Stimulated activated CD4-positive, alpha-beta T cell treated with anti-CD3 and anti-CD28 coated beads, Interleukin-4, amount 100 ng/mL, for 4 hours (primary cell): Measurements from ENCODE around the gene MYH15.

Experiments used
- DNase-seq, 2 experiments: peaks; one replicate each; pipeline ENCODE4 v3.0.0-alpha.2; 2020

The MYH15 gene

DNA sequence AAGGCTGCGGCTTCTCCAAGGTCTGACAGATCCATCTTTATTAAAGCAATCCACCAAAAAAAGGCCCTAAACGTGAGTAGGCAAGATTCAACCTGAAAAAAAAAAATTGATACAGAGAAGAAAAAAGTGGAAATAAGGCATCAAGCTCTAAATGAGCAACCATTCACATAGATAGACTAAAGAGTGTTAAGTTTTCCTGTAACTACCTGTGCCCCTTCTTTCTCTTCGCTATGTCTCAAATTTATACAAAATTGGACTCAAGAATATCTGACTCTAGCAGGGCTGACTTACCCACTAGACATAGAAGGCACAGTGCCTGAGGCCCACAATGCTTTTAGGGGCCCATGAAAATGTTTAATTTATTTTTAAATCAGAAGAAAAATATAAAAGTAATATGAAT is at the start of gene MYH15:
TSS of gene MYH15 (minus strand) at position 101 of the 400 bp plus-strand sequence. CDS start at position 35, 66 bp downstream.
- no peak for DNase-seq

DNA sequence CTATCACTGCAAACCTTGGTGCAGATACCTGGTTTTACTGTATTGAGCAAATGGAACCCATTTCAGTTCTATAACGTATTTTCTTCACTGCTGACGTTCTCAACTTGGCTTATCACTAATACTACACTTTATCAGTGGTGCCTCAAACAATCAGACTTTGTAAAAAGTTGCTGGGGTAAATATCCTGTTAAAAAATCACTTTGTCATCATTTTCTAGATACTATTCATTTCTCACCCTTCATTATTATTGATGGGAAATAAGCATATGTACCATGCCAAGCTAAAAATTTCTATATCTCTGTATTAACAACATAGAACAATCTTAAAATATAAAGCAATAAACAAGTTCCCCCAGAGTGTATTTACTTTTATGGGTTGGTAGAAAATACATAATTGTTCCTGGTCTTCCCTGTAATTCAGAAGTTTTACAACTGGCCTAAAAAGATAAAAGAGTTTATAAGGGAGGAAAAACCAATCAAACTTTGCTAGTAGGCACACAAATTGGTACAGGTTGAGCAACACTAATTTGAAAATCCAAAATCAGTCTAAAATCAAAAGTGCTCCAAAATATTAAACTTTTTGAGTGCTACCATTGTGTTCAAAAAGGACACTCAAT is 45.7 kb upstream of the MYH15 start:
- DNase-seq = no peak

DNA sequence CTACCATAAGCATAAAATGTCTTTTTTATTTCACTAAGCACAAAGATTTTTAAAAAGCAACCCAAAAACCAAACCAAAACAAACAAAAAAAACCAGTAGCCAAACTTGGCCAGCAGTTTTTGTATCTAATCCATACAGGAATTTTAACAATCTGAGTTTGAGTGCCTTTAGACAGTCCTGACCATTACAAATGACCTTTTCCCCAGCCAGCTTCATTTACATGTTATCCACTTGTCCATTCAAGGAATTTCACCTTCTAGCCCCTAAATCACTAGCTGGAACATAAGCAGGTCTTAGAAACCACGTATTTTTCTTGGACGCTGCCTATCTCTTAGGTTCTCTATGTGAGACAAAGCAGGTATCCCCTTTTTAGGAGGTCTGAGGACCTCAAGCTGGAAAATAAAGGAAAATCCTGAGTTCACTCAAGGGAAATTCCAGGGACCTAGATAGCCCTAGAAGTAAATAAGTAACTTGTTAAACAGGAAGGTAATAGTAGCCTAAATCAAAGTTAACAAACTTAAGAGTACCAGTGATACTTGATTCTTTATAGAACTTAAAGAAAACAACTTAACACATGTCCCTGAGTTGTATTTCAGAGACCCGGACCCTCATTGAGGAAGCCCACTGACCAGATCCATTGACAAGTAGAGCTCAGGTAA is 44.6 kb upstream of the MYH15 start:
- DNase-seq = no peak

DNA sequence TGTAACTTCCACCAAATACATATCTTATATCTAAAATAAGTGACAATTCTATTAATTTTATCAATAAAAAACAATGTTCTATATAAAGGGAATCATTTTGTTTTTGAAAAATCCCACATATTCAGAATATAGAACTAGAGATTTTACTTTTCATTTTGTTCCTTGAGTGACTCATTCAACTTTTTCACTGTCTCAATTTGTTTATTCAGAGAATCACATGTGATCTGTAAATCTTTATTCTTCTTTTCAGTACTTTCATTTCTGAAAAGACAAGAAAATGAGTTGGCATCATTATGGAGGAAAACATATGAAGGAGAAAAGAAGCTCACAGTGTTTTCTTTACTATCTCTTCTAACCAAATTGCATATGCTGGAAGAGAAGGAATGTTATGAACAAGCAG is 43.8 kb upstream of the MYH15 start:
- DNase-seq = no peak

DNA sequence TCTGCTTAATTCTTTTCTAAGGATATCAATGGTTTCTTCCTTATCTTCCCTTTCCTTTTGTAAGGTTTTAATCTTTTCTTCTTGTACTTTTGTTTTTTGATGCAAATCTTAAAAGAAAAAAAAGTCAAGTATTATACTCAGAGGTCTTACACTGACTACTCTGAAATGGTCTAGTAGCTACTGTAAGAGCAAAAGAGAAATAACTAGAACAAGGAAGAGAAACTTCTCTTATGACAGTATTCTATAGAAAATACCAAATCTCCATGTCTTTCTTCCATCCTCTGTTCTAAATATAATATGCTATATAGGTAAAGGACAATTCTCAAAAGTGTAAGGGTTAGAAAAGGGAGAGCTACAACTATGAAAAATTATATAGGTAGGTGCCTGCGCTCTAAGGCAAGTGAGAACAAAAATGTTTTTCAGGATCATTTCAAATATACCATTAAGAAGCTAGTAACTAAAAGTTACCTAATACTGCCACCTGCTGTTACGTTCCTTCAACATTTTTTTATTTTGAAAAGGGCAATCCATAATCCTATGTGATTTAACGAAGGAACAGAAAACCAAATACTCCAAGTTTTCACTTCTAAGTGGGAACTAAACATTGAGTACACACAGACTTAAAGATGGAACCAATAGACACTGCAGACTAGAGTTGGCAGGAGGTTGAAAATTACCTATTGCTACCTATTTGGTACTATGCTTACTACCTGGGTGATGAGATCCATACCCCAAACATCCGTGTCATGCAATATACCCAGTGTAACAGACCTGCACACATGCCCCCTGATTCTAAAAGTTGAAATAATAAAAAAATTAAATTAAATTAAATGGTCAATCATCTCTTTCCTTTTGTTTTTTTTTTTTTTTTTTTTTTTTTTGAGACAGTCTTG is 42.1 kb upstream of the MYH15 start:
- DNase-seq = no peak

DNA sequence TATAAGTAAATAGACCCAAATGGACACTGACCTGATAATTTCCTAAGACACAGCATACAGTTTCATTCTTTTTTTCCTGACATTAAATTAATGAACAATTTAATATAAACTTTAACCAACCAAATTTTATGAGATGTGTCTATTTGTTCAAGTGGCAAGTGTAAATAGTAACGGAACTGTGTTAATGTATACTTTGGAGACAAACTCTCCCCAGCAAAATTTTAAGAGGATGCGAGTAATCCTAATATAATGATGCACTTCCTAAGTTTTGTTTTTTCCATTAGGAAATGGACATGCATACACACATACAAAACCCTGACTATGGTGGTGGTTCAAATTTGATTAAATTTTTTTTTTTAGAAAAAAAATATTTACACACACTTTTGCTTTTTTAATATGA is 38.5 kb upstream of the MYH15 start:
- DNase-seq = no peak

DNA sequence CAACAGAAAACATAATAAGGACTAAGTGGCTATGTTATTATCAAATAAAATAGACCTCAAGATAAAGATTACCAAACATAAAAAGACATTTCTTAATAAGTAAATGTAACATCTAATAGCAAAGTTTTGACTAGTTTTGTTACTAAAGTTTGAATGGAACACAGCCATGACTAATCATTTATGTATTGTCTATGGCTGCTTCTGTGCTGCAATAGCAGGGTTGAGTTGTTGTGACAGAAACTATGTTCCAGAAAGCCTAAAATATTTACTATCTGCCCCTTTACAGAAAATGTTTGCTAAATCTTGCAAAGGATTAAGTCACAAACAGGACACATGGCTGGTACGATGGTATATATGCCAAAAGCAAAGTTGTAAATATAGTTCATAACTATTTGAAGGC is 37.9 kb upstream of the MYH15 start:
- no peak for DNase-seq

DNA sequence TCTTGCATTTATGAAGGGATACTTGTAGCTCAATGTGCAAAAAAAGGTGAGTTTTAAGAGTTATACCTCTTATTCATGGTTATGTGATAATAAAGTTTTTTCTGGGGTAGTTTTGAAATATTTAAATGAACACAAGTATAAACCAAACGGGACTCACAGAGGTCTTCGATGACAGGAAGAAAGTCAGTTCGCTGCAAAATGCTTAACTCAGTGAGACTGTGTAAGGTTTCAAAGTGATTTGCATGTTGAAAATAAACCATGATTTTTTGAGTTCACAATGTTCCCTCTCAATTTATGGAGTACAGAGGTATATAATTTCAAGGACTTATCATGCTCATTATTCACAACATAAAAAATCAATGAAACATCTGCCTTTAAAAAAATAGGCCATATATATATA is 36.3 kb upstream of the MYH15 start:
- no peak for DNase-seq

DNA sequence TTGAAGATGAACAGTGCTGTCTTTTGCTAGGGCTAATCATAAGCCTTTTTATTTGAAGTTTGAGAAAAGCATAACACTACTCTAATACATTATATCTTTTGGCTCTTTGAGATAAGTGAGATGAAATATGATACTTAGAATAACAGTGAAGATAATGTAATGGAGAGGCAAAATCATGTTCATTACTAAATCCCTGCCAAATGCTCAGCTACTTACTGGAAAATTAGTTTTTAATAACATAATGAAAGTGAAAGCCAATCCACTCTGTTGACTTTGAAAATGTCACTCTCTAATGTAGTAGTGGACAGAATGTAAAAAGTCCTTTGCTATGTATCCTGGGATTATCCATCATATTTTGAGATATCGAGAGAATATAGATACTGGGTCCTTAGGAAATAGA is 35.9 kb upstream of the MYH15 start:
- DNase-seq = no peak

DNA sequence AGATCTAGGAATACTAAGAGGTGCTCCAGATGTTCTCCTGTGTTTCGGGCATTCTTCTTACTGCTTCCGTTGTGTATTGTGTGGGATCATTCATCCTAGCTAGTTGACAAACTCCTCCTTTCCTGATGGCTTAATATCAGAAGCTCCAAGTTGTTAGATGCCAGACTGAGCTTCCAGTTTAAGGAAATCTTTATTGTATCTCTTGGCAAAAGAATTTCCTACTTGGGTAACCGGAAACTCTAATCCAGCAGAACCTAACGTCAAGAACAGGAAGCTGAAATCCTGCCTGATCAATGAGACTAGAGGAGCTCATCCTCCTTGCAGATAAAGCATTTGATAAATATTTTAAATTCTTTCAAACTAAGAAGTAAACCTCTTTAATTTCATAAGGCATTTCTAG is 27.7 kb upstream of the MYH15 start:
- no peak for DNase-seq

DNA sequence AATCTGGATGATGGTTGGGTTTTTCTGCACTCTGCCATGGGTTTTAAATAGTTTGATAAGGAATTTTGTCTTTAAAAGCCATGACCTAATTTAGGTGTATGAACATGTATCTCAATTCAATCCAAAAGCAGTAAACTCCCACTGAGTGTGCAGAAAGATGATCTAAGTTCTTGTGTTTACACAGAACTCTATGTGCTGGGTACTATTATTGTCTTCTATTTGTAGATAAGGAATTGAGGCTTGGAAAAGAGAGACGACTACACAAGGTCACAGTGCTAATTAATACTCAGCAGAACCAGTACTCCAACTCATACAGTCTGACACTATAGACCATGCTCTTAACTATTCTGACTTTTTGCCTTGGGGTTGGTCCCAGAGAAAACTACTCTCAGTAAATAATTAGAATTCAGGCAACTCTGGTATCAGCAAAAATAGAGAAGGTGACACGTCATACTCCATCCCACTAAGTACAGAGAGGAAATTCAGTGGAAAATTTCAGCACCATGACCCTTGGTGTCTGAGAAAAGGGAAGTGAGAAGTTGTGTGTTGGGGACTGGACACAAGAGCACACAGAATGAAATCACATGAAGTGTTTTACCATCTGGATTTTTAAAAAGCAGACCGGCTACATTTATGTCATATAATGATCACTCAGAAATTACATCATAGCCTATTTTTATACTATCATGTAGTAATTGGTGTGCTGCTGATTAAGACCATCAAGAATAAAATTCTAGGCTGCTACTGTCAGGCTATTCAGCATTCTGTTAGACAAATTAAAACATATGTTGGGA is 18.3 kb upstream of the MYH15 start:
- DNase-seq = no peak

DNA sequence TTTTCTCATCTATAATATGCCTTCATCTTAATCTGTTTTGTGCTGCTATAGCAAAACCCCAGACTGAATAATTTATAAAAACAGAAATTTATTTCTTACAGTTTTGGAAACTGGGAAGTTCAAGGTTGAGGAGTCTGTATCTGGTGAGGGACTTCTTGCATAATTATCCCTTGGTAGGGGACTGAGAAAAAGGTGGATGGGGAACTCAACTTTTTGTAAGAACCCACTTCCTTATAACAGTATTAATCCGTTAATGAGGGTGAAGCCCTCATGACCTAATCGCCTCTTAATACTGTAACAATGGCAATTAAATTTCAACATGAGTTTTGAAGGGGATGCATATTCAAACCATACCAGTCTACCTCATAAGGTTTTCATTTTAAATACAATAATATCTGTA is 17.4 kb upstream of the MYH15 start:
- DNase-seq = no peak

DNA sequence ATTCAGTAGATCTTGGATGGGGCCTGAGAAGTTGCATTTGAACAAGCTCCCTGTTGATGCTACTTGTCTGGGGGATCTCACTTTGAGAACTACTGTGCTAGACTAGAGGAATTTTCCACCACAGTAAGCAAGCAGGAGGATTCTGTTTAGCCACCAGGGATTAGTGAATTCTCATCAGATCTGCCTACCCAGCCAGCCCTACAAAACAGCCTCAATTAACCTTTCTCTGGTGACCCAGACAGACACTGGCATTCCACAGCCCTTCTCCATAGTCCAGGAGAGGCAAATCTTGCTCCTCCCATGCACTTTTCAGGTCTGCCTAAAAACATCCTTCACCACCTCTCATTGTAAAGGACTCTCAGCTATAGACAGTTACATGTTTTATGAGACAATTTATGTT is 16.7 kb upstream of the MYH15 start:
- no peak for DNase-seq

DNA sequence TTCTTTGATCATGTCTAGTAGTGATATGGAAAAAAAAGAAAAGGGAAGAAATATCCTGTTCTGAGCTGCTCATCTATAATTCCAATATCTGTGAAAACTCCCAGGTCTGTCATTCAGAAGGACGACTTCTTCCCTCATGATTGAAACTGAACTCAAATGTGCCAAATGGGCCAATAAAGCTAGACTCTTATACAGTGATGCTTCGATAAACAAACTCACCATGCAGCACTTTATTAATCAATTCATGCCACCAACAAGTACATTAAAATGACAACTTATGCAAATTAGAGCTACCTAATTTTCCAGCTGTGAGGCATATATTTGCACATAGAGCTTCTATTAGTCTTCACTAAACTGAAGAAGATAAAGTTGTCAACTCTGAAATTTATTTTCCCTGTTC is 15.6 kb upstream of the MYH15 start:
- DNase-seq = no peak

DNA sequence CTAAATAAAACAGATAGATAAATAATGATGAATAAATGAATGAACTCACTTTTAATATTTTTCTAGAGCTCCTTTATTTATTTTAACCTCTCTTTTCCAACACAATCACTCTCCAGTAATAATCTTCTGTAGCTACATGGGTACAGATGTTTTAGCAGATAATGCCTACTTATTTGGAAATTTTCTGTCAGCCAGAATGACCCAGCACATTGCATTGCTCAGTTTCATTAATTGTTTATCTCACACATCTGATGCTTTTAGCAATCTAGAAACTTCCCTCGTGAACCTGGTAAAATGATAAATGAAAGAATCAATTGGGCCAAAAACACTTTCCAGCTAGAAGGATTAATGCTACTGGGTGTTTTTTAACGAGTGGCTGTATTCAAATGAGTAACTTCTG is 14.9 kb upstream of the MYH15 start:
- no peak for DNase-seq

DNA sequence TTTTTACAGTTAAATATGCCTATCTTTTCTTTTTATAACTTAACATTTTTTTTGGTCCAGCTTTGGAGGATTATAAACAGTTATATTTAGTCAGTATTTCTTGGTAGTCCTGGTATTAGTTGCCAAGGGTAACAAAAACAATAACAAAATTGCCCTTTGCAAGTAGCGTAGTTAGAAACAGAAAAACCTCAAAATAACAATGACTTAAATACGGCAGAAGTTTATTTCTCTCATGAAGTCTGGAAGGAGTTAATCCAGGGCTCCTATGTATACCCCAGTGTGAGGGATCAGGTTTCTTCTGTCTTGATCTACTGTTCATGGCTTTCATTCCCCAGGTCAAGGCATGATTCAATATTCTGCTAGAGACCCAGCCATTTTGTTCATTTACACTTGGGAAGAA is 14.1 kb upstream of the MYH15 start:
- no peak for DNase-seq

DNA sequence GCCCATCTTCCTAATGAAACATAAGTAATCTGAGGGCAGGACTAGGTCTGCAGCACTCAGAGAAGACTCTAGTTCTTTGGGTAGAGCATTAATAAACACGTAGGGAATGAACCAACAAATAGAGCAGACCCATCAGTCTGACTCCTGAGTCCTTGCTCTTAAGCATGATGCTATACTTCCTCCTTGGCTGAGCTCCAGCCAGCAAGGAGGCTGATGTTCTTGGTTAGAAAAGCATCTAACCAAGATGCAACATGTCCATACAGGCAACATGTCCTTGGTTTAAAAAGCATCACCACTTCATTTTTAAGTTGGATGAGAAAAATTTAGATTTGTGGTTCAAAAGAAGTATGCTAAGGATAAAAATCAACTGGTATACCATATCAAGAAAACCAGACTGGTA is 8.5 kb upstream of the MYH15 start:
- DNase-seq = no peak

DNA sequence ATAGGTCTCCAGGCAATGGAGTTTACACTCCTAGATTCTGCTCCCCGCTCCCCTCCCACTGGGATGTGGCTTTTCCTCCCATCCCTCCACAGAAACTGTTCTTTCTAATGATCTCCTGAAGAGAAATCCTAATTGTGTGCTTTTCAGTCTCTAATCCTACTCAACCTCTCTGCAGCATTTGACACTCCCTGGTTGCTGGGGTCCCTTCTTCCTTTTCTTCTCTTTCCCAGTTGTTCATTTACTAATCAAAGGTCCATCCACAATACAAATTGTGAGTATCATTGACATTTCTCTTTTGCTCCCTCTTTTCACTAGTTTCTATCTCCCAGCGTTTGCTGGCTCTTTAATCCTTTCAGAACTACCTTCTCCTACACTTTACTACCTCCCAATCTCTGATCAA is 6.5 kb upstream of the MYH15 start:
- DNase-seq = no peak

DNA sequence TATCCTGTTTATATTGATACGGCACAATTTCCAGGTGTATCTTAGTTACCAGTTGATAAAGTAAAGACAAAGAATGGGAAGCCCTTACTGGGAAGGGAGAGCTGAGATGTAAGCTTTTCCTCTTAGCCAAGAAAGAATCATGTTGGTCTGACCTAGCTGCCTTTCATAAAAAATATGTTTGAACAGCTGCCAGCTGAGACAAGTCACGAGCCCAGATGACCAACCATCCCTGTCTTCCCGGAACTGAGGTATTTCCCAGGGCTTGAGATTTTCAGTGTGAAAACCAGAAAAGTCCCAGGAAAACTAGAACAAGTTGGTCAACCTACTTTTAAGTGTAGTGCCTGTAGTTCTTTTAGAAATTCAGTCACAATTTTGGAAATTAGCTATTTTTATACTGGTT is 3.6 kb upstream of the MYH15 start:
- no peak for DNase-seq

DNA sequence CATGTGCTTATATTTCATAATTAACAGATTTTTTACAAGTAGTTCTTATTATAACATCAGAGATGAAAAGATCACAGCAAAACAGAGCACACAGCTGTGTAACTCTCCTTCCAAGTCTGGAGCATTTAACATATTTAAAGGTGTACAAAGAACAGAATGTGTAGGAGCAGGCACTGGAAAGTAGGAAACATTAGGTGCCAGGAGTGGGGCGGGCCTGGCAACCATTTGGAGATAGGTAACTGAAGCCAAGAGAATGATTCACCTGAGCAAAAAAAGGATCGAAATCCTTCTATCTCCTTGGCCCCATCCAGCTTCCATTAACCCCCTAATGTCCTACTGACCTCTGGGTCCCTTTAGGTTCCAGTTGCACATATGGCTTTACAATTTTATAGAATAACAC is 2.3 kb upstream of the MYH15 start:
- DNase-seq = no peak

DNA sequence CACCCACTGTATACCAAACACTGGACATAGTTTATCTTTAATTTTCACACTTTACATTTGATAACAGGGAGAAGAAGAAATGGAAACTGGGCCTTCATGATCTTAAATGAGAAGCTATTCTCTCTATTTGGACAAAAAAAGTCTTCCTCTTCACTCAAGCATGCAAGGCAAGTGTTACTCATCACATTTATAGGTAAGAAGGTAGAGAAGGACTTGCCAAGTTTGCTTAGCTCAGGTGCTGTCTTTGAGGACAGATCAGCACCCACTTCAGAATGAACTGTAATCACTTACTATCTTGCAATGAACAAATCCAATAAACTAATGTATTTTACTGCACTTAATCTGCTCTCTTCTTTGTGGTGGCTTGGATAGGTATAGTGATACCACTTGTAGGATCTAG is 1.1 kb upstream of the MYH15 start:
- DNase-seq = no peak

DNA sequence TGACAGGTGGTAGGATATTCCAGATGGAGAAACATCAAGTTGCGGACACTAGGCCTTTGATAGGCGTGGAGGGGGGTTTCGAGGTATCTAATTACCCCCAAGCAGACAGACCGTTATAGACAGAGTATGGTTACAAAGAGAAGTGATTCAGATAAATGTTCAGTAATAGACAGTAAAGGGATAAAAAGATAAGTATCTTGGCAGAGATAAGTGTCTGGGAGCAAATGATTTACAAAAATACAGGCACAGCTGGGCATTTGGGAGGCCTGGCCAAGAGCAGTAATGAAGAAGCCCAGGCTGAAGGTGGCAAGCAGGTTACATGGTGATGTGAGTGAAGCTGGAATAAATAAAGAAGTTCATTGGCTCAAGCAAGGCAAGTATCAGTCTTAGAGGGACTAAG is 659 bp upstream of the MYH15 start:
- no peak for DNase-seq

DNA sequence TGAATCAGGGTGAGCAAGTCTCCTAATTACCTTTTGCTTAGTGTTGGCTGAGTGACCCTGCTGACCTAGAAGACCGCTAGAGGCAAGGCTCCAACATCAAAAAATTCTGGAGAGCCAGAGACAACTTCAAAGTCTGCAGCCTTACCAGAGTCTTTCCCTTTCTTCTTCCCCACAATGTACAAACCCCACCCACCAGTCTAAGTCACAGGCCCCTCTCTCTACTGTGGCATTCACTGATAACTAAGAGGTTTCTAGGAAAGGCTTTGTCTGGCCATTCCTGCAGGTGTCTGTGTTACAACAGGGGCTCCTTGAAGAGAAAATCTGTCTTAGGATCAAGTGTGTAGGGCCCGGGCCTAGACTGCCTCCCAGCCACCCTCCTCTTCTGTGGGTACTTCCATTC is 525 bp downstream of the MYH15 start:
- DNase-seq = no peak
